ENCODE measurements around the gene NMRK2. TPM values are rescaled to one million over a fixed set of nuclear protein-coding genes. Genes with fewer than 3 reads are reported as not detected.
"Not testable (repeated sequence)": the region's sequence is repeated elsewhere in the genome, so short reads cannot be mapped to it uniquely, and the experiment has no call there.

NMRK2 gene
- total RNA-seq, 1 donor from 2014 or later, result not detected

GRCh38 chr19:3963458-3964255 is 30.8 kb downstream of the NMRK2 start:
- DNase-seq (ENCODE audit: extremely low read depth, low read depth, low spot score), result no peak

GRCh38 chr19:3964256-3965194 is 31.7 kb downstream of the NMRK2 start:
- no peak for DNase-seq (ENCODE audit: extremely low read depth, low read depth, low spot score)

DNA sequence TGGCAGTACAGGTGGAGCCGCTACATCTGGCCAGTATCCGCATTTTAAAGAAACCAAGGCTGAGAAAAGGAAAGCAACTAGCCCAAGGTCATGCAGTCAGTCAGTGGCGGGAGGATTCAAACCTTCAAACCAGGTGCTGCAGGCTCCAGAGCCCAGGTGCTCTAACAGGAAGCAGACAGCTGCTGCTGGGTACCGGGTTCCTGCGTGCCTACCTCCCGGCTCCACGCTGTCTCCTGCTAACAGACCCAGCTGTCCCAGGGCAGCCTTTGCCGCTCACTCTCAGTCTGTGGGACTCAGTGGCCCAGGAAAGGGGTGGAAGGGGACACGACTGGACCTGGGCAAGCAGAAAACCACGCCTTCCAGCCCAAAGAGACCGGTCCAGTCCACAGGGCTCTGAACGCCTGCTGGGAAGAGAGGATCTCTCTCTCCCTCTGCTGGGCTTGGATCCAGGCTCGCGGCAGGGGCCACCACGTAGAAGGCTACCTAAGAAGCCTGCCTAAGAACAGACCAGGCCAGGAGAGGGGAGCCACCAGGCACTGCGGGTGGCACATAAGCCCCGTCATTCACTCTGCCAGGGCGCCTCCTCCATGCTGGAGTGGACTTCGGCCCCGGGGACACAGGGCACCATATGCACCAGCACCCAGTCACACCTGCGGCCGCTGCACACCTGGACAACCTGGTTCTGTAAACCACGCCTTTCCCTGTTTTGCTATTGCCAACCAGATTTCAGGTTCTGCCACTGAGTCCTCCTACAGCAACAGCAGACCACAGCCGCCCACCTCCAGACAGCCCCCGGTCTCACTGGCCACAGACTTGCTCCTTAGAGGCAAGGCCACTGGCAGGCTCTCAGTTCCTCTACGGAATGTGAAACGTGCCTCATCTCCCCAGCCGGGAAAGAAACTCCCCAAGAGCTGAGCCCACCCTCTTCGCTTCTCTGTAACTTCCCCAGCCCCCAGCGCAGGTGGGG is 33.5 kb downstream of the NMRK2 start:
- DNase-seq (ENCODE audit: extremely low read depth, low read depth, low spot score), result no peak

GRCh38 chr19:3967983-3968382 is 35.1 kb downstream of the NMRK2 start:
- not testable (repeated sequence) for DNase-seq (ENCODE audit: extremely low read depth, low read depth, low spot score)

- peak; percentile 97 for DNase-seq (ENCODE audit: extremely low read depth, low read depth, low spot score)
Observed at GRCh38 chr19:3968556-3969434, 35.9 kb downstream of the NMRK2 start.

- no peak for DNase-seq (ENCODE audit: extremely low read depth, low read depth, low spot score)
Observed at GRCh38 chr19:3969435-3970312, 36.8 kb downstream of the NMRK2 start.

- DNase-seq (ENCODE audit: extremely low read depth, low read depth, low spot score), result no peak
Observed at GRCh38 chr19:3970313-3970807, 37.5 kb downstream of the NMRK2 start.

DNA sequence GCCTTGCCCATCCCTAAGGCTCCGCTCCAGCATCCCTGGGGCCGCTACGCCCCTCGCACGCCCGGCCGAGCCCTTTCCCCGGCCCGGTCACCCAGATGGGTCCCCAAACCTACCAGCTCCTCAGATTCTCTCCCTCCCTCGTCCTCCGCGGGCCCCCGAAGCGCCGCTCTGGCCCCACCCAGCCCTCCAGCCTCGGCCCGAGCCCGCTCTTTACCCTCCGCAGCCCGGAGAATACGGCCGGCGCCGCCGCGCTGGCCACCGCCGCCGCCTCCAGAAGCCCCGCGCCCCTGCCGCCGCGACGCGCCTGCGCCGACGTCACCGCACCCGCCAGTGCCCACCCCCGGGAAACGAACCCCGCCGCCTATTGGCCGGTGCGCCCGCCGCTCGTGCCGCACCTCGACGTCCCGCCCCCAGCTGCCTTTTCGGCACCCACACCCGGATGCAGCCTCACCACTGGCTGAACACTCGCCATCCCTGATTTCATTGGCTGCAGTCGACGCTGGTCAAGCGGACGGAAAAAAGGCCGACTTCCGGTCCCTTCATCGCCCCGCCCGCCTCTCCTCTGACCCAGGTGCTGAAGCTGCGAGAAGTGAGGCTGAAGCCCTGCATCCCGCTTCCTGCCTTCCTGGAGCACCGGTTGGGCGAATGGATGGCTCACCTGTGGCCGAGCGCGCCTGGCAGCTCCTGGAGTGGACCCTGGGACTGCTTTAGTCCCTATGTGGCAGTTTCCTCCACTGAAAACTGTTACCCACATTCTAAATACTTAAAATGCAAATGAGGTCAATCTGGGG is 38.1 kb downstream of the NMRK2 start, which contains the start of gene DAPK3:
DAPK3 (minus strand) TSS at position 292 of the 791 bp plus-strand sequence. CDS start 1,364 bp downstream, outside the sequence.
- DNase-seq (ENCODE audit: extremely low read depth, low read depth, low spot score), result no peak

- DNase-seq (ENCODE audit: extremely low read depth, low read depth, low spot score), result no peak
Observed at GRCh38 chr19:3975144-3975543, 42.3 kb downstream of the NMRK2 start.

DNA sequence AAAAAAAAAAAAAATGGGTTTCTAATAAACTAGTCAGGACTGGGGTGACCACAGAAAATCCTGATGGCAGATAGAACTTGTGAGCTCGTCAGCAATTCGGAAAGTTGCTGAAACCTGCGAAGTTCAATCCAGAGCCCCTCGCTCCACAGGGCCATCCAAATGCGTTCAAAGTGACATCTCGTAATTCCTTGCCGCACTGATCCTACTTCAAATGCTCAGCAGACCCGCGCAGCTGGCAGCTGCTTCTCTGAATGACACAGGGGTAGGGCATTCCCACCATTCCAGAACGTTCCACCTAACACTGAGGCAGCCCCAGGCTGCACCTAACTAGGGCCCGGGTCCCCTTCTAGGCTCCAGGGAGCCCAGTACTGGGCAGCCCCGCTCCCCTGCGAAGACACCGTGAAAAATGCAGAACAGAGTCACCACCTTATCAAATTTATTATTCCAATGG is 42.8 kb downstream of the NMRK2 start:
- DNase-seq (ENCODE audit: extremely low read depth, low read depth, low spot score), result no peak

- DNase-seq (ENCODE audit: extremely low read depth, low read depth, low spot score), result no peak
Observed at GRCh38 chr19:3976495-3977241, 43.8 kb downstream of the NMRK2 start.

DNA sequence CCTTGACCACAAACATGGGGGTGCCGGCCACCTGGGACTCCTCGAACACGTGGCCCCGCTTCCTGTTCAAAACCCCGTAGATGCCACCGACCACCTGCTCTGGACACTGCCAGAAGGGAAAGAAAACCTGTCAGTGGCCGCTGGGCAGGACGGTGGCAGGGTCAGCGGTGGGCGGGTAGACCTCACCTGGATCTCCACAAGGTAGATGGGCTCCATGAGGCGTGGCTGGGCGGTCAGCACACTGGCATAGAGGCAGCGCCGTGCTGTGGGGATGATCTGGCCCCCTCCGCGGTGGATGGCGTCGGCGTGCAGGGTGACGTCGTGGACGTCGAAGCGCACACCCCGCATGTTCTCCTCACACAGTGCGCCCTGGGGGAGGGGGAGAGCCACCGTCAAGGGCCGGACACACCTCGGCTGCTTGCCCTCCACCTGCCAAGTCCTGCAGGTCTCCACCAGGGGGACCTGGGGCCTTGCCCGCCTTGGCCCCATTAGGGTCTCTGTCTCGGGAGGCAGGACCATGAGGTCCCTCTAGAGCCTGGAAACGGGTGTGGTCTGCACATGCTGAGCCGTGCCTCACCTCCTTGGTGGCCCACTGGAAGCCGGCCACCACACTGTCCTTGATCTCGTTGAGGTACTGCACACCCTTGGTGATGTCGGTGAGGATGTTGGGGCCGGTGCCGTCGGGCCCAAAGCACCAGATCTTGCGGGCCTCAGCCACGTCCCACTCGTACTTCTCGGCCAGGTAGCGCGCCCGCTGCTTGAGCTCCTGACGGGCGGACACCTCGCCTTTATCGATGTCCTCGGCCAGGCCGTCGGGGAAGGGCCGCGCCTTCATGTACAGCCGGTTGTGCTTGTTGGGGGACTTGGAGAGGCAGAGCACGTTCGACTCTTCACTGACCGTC is 44.6 kb downstream of the NMRK2 start:
- DNase-seq (ENCODE audit: extremely low read depth, low read depth, low spot score), result no peak

DNA sequence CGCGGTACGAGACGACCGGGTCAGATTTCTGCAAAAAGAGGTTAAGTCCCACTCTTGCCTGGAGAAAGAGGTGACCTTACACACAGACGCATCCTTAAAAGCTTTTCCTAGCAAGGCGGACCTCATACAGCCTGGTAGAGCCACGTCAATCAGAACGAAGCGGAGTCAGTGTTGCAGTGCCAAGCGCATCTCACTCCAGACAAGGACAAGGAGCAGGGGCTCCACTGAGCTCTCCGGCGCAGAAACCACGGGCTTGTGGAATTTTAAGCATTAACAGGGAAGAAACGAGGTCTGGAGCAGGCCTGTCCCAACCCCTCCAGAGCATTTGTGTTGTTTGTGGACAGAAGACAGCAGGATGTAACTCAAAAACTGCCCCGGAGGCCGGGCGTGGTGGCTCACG is 45.3 kb downstream of the NMRK2 start:
- no peak for DNase-seq (ENCODE audit: extremely low read depth, low read depth, low spot score)

- DNase-seq (ENCODE audit: extremely low read depth, low read depth, low spot score), result no peak
Observed at GRCh38 chr19:3979289-3979673, 46.4 kb downstream of the NMRK2 start.

- no peak for DNase-seq (ENCODE audit: extremely low read depth, low read depth, low spot score)
Observed at GRCh38 chr19:3979674-3980352, 46.9 kb downstream of the NMRK2 start.

Data from glomerular endothelial cell (primary cell).